HG02588 (cell line): Measurements from ENCODE around the gene SHROOM1.
A peak's percentile ranks its signal among the peaks of the same experiment; 100 is the strongest.
"Not testable (repeated sequence)": the region's sequence is repeated elsewhere in the genome, so short reads cannot be mapped to it uniquely, and the experiment has no call there.

Source experiments
- ATAC-seq: cut with Tn5 transposase; IDR thresholded peaks from one replicate; pipeline ENCODE4 v1.9.1; 2021; ENCODE audit warnings: mild to moderate bottlenecking, moderate library complexity; ENCODE audit not compliant: unreplicated experiment

The SHROOM1 gene

GRCh38 chr5:132830436-132831094, at the start of gene SHROOM1:
SHROOM1 (minus strand) TSS chr5:132830647; CDS start chr5:132826140, 4,507 bp downstream.
- ATAC-seq: peak; percentile 74

GRCh38 chr5:132877938-132878337, 47.5 kb upstream of the SHROOM1 start:
- no peak for ATAC-seq

GRCh38 chr5:132877466-132877865, 47.0 kb upstream of the SHROOM1 start:
- no peak for ATAC-seq

GRCh38 chr5:132876020-132876759, 45.7 kb upstream of the SHROOM1 start:
- no peak for ATAC-seq

- no peak for ATAC-seq
Measured at GRCh38 chr5:132873930-132874271, 43.5 kb upstream of the SHROOM1 start.

GRCh38 chr5:132873119-132873929, 42.9 kb upstream of the SHROOM1 start, which contains the start of gene LEAP2:
LEAP2 (plus strand) TSS chr5:132873668; CDS start chr5:132873695, 27 bp downstream.
- ATAC-seq: no peak

- ATAC-seq: no peak
Measured at GRCh38 chr5:132872788-132873118, 42.3 kb upstream of the SHROOM1 start.

GRCh38 chr5:132871459-132872284, 41.2 kb upstream of the SHROOM1 start:
- no peak for ATAC-seq

GRCh38 chr5:132870801-132871200, 40.4 kb upstream of the SHROOM1 start:
- ATAC-seq: no peak

GRCh38 chr5:132868754-132869153, 38.3 kb upstream of the SHROOM1 start:
- ATAC-seq: no peak

GRCh38 chr5:132867046-132867451, 36.6 kb upstream of the SHROOM1 start:
- peak; percentile 18 for ATAC-seq

- peak; percentile 98 for ATAC-seq
Measured at GRCh38 chr5:132866342-132867045, 36.0 kb upstream of the SHROOM1 start, which contains the start of the genes GDF9 and UQCRQ. GDF9 (minus strand) TSS chr5:132866469; CDS start chr5:132864533, 1,936 bp downstream. UQCRQ (plus strand) TSS chr5:132866642; CDS start chr5:132866882, 240 bp downstream.

GRCh38 chr5:132865668-132866341, 35.4 kb upstream of the SHROOM1 start:
- peak; percentile 18 for ATAC-seq

- ATAC-seq: no peak
Measured at GRCh38 chr5:132860742-132861141, 30.3 kb upstream of the SHROOM1 start.

GRCh38 chr5:132859889-132860437, 29.5 kb upstream of the SHROOM1 start:
- no peak for ATAC-seq

GRCh38 chr5:132856011-132856410, 25.6 kb upstream of the SHROOM1 start:
- ATAC-seq: no peak

- not testable (repeated sequence) for ATAC-seq
Measured at GRCh38 chr5:132854992-132855391, 24.5 kb upstream of the SHROOM1 start.

GRCh38 chr5:132854301-132854700, 23.9 kb upstream of the SHROOM1 start:
- no peak for ATAC-seq

GRCh38 chr5:132853790-132854189, 23.3 kb upstream of the SHROOM1 start:
- ATAC-seq: no peak
